ENCODE results near the gene SYNDIG1.
"Not testable (repeated sequence)": the region's sequence is repeated elsewhere in the genome, so short reads cannot be mapped to it uniquely, and the experiment has no call there.

The SYNDIG1 gene

GRCh38 chr20:24616258-24617079 is 147.0 kb downstream of the SYNDIG1 start:
- no peak for DNase-seq

DNA sequence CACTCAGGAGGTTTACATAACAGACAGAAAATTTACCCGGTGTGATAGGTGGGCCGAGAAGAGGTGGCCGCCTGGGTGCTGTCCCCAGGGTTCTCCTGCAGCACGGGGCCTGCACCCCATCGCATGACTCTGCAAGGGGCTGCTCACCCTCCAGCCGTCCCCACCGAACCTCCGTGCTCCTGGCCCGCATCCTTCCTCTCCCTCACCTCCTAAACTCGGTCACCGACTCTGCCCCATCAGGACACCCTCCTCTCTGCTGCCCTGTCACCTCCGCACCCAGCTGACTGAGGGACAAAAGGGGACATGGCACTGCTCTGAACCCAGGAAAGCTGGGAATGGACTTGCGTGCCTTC is 147.6 kb downstream of the SYNDIG1 start:
- DNase-seq = no peak

DNA sequence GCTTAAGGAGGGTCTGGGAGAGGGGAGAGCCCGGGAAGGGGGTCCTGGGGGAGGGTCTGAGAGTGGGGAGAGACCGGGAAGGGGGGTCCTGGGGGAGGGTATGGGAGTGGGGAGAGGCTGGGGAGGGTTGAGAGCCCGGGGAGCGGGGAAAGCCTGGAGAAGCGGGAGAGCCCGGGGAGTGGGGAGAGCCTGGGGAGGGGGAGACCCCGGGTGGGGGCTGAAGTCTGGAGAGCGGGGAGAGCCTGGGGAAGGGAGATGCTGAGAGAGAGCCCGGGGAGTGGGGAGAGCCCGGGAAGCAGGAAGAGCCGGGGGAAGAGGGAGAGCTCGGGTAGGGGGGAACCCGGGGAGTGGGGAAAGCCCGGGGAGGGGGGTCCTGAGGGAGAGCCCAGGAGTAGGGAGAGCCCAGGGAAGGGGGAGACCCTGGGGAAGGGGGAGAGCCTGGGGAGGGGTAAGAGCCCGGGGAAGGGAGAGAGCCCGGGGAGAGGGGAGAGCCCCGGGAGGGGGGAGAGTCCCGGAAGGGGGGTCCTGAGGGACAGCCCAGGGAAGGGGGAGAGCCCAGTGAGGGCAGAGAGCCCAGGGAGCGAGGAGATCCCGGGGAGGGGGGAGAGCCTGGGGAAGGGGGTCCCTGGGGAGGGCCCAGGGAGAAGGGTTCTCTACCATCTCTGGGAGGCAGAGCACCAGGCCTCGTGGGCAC is 148.5 kb downstream of the SYNDIG1 start:
- DNase-seq = no peak

DNA sequence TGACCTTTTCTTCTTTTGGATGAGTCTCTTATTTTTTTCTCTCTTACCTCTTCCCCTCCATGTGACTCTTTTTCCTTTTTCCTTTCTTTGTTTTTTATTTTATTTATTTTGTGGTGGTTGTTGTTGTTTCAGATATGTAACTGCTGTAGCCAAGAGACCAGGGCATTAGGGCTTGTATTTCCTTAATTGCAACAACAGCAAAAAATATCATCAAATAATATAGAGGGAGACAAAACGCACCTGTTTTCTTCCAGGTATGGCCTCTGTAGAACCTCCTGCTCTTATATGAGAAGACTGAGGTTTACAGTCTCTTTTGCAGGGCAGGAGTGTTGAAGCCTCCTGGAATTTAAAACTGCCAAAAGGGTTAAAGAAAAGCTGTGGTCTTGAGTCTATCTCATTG is 149.3 kb downstream of the SYNDIG1 start:
- DNase-seq = no peak

DNA sequence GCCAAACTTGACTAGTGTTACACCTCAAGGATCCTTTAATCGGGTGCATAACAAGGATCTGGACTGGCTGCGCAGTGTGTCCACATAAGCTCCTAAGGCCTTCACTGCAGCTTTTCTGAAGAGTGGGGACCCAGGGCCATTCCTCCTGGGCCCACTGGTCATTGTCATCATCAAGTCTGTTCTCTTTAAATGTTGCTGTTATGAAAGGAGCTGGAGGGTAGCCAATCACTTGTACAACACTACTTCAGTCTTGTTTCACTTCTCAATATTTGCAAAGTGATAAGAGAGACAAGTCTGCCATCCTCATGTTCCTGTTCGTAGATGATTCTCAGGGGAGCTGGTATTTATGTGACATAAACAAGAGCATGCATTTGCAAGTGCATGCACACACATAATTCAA is 149.8 kb downstream of the SYNDIG1 start:
- DNase-seq = no peak

GRCh38 chr20:24620937-24621519 is 151.6 kb downstream of the SYNDIG1 start:
- DNase-seq = no peak

- DNase-seq = no peak
Measured at GRCh38 chr20:24622856-24623255, 153.4 kb downstream of the SYNDIG1 start.

DNA sequence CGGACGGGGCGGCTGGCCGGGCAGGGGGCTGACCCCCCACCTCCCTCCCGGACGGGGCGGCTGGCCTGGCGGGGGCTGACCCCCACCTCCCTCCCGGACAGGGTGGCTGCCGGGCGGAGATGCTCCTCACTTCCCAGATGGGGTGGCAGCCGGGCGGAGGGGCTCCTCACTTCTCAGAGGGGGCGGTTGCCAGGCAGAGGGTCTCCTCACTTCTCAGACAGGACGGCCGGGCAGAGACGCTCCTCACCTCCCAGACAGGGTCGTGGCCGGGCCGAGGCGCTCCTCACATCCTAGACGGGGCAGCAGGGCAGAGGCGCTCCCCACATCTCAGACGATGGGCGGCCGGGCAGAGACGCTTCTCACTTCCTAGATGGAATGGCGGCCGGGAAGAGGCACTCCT is 156.7 kb downstream of the SYNDIG1 start:
- not testable (repeated sequence) for DNase-seq

DNA sequence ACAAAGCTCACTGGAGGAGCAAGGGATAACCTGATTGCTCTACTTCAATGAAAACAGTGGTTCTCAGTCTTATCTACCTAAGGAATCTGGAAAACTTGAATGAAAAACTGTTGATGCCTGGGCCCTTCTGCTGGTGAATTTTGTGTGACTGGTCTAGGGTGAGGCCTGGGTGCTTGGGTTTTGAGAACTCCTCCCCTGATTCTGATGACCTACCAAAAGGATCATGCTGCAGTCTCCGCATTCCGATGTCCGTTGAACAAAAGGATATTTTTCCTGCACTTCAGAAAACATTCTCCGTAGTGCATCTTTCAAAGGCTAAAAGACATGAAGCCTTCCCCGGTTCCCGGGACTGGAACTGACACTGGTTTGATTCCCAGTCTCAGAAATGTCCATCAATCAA is 157.9 kb downstream of the SYNDIG1 start:
- DNase-seq = no peak

DNA sequence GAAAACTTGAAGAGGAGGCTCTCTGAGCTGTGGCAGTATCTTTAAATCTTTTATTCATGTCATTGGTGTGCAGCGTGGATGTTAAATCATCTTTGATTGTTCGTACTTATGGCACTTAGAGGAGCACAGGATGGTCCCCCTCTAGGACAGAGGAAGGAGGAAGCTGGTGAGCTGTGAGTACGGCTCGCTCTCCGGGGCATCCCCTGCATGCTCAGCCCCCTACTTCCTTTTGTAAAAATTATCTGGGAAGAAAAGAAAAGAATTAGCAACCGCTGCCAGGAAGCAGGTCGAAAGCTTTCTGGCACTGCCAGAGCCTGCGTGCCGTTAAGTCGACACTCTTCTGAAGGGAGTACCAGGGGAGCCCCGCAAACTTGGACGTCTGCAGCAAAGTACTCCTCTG is 158.5 kb downstream of the SYNDIG1 start:
- DNase-seq = no peak

DNA sequence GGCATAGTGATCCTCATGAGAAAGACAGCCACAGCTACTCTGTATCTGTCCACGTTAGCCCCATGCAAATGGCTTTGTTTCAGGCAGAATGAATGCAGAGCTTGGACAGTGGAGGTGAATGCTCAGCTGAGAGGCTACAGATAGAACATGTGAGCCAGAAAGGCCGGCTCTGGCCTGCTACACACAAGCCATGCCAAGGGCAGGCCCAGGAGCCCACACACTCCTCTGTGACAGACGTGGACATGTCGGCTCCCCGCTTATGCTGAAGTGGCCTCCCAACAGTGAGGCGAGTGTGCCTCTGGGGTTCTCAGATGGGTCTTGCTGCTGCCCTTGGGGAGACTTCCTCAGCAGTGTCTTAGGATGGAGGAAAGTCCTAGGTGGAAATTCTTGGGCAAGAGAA is 159.6 kb downstream of the SYNDIG1 start:
- no peak for DNase-seq

DNA sequence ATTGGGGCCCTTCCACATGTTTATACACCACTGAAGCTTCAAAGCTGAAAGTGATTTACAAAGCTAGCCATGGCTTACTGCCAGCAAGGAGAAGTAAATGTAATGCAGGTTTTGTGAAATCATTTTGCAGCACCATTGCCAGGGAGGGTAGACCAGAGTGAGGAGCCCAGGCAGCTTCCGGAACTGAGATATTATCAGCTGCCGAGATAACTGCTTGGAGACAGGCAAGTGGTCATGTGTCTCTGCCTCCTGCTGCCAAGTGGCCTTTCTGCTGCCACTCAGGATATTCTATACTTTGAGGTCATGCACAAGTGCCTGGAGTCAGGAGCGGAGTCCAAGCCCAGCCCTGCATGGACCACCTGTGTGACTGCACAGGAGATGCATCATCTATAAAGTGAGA is 160.2 kb downstream of the SYNDIG1 start:
- no peak for DNase-seq

DNA sequence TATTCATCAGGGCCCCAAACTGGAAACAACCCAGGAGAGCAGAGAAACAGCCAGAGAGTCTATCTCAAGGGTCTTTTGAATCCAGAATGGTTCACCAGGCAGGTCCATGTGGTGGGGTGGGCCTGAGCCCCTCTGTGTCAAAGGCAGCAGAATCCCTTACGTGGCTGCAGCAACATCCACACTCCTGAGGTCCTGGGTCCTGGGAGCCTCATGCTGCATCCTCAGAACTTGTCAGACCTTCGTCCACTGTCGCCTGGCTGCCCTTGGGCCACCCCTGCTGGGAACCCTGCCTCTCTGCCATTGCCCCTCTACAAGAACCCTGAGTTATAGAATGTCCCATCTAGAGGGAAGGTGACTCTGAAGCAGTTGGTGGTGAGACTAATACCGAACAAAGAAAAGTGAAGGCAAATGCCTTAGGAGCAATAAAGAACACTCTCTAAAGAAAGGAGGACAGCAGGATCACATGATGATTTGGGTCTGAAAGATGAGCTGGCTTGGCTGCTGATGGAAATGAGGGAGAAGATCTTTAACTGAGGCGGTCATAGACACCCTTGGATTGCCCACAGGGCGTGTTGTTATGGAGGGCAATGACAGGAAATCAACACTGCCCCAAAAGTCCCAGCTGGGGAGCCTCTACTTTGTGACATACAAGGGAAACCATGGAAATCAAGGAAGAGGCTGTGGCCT is 161.2 kb downstream of the SYNDIG1 start:
- no peak for DNase-seq

GRCh38 chr20:24631173-24631505 is 161.7 kb downstream of the SYNDIG1 start:
- no peak for DNase-seq

DNA sequence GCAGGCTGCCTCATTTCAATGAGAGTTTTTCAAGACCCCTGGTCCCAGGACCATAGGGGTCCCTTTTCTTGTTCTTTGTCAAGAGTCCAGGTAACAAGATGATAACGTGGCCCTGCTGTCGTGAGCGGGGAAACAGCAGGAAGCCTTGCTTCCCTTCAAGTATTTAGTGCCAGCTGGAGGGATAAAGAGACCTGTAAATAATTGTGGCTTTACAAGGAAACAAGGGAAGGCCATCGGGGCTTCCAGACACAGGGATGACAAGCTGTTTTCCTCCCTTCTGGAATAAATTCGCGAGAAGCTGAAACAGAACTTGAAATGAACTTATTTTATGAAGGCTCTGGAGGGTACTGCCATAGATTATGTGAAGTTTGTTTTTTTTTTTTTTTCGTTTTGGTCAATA is 163.2 kb downstream of the SYNDIG1 start:
- DNase-seq = no peak

DNA sequence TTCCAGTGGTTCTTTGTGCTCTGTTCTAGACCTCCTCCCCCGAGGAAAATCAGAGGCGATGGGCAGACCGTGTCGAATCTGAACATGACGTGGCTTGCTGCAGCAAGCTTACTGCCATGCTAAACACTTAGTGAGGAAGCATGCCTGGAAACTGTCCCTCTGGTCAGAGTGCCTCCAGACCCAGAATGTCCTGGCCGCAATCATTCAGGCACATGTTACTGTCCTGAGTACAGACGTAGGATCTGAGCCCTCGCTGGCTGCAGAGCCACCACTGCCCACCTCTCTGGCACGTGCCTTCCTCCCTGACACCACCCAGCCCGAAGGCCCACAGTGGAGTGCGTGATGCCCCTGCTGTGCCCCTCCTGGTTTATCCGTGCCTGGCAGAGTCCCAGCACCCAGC is 163.6 kb downstream of the SYNDIG1 start:
- no peak for DNase-seq

DNA sequence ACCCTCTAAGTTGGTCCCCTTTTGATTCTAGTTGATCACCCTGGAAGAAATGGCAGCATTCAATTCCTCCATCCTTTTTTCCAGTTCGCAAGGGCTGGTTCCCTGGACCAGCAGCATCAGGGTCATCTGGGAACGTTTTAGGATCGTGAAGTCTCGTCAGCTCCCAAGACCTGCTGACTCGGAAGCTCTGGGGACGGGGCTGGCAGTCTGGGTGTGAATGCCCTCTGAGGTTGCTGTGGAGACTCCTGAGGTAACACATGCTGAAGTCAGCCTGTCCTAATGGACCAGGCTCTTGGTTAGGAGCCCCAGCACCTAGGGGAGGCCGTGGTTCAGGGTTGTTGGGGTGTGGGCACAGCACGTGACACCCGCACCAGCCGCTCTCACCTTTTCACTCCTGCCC is 164.1 kb downstream of the SYNDIG1 start:
- no peak for DNase-seq

DNA sequence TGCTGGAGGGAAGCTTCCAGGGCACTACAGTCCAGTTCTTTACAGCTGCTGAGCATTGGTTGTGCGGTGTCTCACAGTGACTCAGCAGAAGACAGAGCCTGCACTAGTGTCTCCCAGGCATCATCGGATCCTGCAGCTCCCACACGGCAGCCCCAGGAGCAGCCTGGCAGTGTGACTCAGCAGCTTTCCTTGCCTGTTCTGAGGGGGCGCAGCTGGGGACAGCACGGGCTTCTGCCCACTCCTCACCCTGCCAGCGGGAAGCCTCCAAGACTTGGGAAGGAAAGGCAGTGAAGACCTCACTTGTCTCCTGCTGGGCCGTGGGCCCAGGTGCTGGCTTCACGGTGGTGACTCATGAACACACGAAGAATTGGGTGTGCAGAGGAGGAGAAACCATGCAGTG is 165.4 kb downstream of the SYNDIG1 start:
- DNase-seq = no peak

GRCh38 chr20:24636626-24637025 is 167.2 kb downstream of the SYNDIG1 start:
- no peak for DNase-seq

- no peak for DNase-seq
Measured at GRCh38 chr20:24637087-24637486, 167.7 kb downstream of the SYNDIG1 start.

DNA sequence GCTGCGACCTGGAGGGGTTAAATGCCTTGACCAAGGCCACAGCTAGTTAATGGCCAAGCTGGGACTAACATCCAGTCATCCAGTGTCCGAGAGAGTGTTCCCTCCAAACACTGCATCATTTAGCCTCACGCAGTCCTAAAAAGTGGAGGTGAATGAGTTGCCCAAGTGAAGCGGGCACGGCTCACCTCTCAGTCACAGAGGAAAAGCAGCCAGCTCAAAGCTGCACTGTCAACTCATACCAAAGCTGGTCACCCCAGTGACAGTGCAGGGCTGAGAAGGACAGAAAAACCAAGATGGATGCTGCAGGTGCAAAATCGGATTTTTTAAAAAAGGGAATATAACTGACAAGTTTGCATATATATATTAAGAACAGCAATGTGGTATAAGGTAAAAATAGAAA is 168.5 kb downstream of the SYNDIG1 start:
- DNase-seq = no peak

DNA sequence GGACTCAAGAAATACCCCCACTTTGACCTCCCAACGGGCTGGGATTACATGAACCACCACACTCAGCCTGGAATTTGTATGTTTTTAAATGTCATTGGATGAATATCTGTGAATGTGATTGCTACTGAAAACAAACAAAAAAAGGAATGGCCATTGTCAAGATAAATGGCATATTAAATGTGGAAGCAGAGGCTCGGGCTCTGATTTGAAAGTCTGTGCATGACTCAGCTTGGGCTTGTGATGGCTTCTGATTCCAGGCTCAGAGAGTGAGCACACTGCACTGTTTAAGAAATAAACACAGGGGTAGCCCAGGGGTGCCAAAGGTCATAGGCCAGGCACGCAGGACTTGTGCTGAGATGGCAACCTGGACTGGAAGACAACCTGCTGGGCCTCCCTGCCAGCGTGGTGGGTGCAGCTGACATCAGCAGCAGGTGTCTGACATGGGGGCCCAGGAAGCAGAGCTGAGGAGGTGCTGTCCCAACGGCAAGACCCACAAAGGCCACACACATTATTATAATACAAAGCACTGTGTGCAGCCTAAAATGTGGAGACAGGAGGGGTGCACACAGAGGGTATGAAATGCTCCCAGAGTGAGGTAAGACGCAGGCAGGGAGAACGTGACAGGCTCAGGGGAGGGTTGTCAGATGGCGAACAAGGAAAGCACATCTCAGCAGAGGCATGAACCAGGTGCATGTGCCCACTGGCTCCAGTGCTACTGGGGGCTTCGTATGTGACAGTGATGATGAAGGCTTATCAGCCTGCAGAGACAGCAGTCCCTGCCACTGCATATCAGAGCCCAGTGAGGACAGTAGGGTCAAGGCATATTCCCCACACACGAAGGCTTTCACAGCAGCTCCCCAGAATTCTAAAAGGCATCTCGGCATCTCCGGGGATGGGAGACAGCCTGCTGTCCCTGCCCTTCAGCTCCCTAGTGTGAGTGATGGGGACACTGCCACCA is 169.4 kb downstream of the SYNDIG1 start:
- DNase-seq = no peak

DNA sequence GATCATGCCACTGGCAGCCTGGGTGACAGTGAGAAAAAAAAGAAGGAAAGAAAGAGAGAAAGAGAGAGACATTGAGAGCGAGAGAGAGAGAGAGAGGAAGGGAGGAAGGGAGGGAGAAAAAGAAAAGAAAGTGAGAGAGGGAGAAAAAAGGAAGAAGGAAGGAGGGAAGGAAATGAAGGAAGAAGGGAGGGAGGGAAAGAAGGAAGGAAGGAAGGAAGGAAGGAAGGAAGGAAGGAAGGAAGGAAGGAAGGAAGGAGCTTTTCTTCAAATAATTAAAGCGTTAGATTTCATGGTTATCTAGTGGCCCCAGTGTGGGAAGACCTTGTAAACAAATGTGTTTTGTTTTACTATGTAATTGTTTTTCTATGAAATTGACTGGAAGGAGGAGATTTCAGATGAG is 170.8 kb downstream of the SYNDIG1 start:
- DNase-seq = no peak
